H1 (cell line): ENCODE results near the gene HEXIM1. TPM values are rescaled to one million over a fixed set of nuclear protein-coding genes. Genes with fewer than 3 reads are reported as not detected.

ENCODE experiments used
- ATF2 ChIP-seq: IDR thresholded peaks from 2 replicates; pipeline ENCODE4 v1.6.1; 2012; ENCODE audit warnings: low read length, inconsistent platforms
- GABPA ChIP-seq: IDR thresholded peaks from 2 replicates; pipeline ENCODE4 v1.6.1; 2011; ENCODE audit warnings: mild to moderate bottlenecking, low read length, moderate library complexity, borderline replicate concordance; ENCODE audit not compliant: insufficient read depth
- GTF2F1 ChIP-seq: IDR thresholded peaks from 2 replicates; pipeline ENCODE4 v1.6.1; 2012; ENCODE audit warnings: low read depth, low read length, improper control_type of control experiment, borderline replicate concordance
- HDAC2 ChIP-seq, 2 experiments: fragments of 300-600 bp in 1 of 2; sonication (generic) in 1 of 2; IDR thresholded peaks; 2 replicates each; pipeline ENCODE4 v1.6.1; 2011 to 2012; ENCODE audit warnings: low read depth in 2 of 2, low read length in 2 of 2, mild to moderate bottlenecking in 2 of 2, moderate library complexity in 2 of 2, borderline replicate concordance in 1 of 2, inconsistent platforms in 1 of 2
- HDAC6 ChIP-seq: IDR thresholded peaks from one replicate; pipeline ENCODE4 v1.7.1; 2012; ENCODE audit warnings: low read depth, mild to moderate bottlenecking, inconsistent platforms, low read length, moderate library complexity
- KDM5A ChIP-seq: fragments of 200-600 bp; IDR thresholded peaks from 2 replicates; pipeline ENCODE4 v1.7.1; 2012; ENCODE audit warnings: mild to moderate bottlenecking, low read length, inconsistent platforms, mixed read lengths
- RBBP5 ChIP-seq: IDR thresholded peaks from 2 replicates; pipeline ENCODE4 v1.7.1; 2012; ENCODE audit warnings: low read depth, mild to moderate bottlenecking, inconsistent platforms, low read length, moderate library complexity, borderline replicate concordance
- RNF2 ChIP-seq: fragments of 200-900, 300-1000 bp; sonication (generic); IDR thresholded peaks from 2 replicates; pipeline ENCODE4 v1.7.1; 2016; ENCODE audit warnings: borderline replicate concordance, low read depth, mild to moderate bottlenecking, antibody characterized with exemption, low read length; ENCODE audit not compliant: poor library complexity, severe bottlenecking; ENCODE audit errors: missing control alignments
- SIN3A ChIP-seq, 2 experiments: IDR thresholded peaks in 1 of 2; conservative IDR thresholded peaks in 1 of 2; 2 replicates each; pipeline ENCODE4 v1.6.1; 2011 to 2012; ENCODE audit warnings: low read length in 2 of 2, improper control_type of control experiment in 1 of 2, low read depth in 1 of 2, mild to moderate bottlenecking in 1 of 2
- SIX5 ChIP-seq: IDR thresholded peaks from 2 replicates; pipeline ENCODE4 v1.6.1; 2011; ENCODE audit warnings: mild to moderate bottlenecking, low read depth, low read length
- TAF1 ChIP-seq: IDR thresholded peaks from 2 replicates; pipeline ENCODE4 v1.6.1; 2011; ENCODE audit warnings: mild to moderate bottlenecking, low read depth, low read length
- TCF12 ChIP-seq: IDR thresholded peaks from 2 replicates; pipeline ENCODE4 v1.6.1; 2011; ENCODE audit warnings: low read depth, mild to moderate bottlenecking, low read length
- polyA plus RNA-seq, 7 experiments: library from polyadenylated mRNA; depleted of rRNA in 3 of 7; stranded (reverse) in 5 of 7; unstranded in 2 of 7; fragments of >200 nt in 5 of 7; fragments of 200-250 nt in 2 of 7; gene quantifications; 1 replicate in 5 of 7; 2 replicates in 1 of 7; 4 replicates in 1 of 7; pipeline versions ENCODE4 v1.2.1 to v1.2.3, GENCODE V29; 2011 to 2013; ENCODE audit warnings: missing spikeins in 2 of 7, mixed read lengths in 2 of 7
- total RNA-seq: library from RNA; stranded (reverse); fragmentation: NEBNext Ultra II Directional; extraction: Animal tissue kit (Norgen Biotek cat#: 25700); gene quantifications from 2 replicates; pipeline ENCODE4 v1.2.1, GENCODE V29; 2021

Gene HEXIM1
- total and polyA plus RNA-seq, 2 of the 8 experiments (the other 6 are each of a cell fraction or from before 2014, with no cell fraction given), result 9.1 to 38.3 TPM

GRCh38 chr17:45143767-45144198 is 4.5 kb upstream of the HEXIM1 start (continued):
- TF ChIP-seq GTF2F1 (no peak), SIX5 (no peak), HDAC6 (no peak), ATF2 (no peak), RBBP5 (no peak; the same call in 1 of the 2 replicates), TAF1 (0 out of 2 replicates have a peak, but pooled peaks have one; percentile 5), SIN3A (conservative IDR thresholded peaks at IDR 0.05 in 1 of 2, IDR thresholded peaks at IDR 0.05 in 1 of 2; ENCODE audit: low read depth in 1 of 2, low read length in 2 of 2) (0 out of 4 replicates have a peak, but pooled peaks of 1 of the 2 experiments have one; percentile 2), RNF2 (no peak), GABPA (no peak), KDM5A (no peak), HDAC2 (IDR thresholded peaks at IDR 0.05; ENCODE audit: borderline replicate concordance in 1 of 2, low read depth in 2 of 2, low read length in 2 of 2) (0 out of 4 replicates have a peak, but pooled peaks of 1 of the 2 experiments have one; percentile 22), TCF12 (no peak)
